ENCODE measurements around the gene RND3. TPM values are rescaled to one million over a fixed set of nuclear protein-coding genes. Genes with fewer than 3 reads are reported as not detected.

RND3 gene
- total and polyA plus RNA-seq, 9 of the 15 experiments (the other 6 are each of a cell fraction or from before 2014, with no cell fraction given) = 0.22 to 0.64 (median 0.29) TPM; not detected in 4

DNA sequence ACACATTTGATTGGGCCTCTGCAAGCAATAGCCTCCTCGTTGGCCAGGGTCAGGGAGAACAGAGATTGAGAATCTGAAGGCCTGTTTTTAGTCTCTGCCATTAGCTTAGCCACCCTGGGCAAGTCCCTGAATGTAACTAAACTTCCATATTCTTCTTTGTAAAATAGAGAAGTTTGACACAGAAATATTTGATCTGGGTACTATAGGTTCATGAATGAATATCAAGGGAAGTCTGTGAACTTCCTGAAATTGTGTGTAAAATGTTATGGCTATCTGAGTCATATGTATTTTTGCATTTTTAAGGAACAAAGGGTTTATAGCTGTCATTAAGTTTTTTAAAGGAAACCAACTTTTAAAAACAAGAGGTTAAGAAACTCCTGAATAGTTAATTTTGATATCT lies 23.2 kb downstream of the RND3 start:
- H3K36me3 ChIP-seq (ENCODE audit: control insufficient read depth, insufficient read depth, low read length) = no peaks in the 10 kb centered on the region
- no peak overlapping the region for H3K4me3 ChIP-seq
- H4K20me1 ChIP-seq (replicated peaks; ENCODE audit: control insufficient read depth, insufficient read depth, low read length) = no peaks in the 10 kb centered on the region
- no peak for TF ChIP-seq RB1 (IDR thresholded peaks at IDR 0.05; ENCODE audit: low read depth)
- TF ChIP-seq, protein P1, sequence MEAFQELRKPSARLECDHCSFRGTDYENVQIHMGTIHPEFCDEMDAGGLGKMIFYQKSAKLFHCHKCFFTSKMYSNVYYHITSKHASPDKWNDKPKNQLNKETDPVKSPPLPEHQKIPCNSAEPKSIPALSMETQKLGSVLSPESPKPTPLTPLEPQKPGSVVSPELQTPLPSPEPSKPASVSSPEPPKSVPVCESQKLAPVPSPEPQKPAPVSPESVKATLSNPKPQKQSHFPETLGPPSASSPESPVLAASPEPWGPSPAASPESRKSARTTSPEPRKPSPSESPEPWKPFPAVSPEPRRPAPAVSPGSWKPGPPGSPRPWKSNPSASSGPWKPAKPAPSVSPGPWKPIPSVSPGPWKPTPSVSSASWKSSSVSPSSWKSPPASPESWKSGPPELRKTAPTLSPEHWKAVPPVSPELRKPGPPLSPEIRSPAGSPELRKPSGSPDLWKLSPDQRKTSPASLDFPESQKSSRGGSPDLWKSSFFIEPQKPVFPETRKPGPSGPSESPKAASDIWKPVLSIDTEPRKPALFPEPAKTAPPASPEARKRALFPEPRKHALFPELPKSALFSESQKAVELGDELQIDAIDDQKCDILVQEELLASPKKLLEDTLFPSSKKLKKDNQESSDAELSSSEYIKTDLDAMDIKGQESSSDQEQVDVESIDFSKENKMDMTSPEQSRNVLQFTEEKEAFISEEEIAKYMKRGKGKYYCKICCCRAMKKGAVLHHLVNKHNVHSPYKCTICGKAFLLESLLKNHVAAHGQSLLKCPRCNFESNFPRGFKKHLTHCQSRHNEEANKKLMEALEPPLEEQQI (IDR thresholded peaks at IDR 0.05) = no peak
- TF ChIP-seq BACH1 (tag; IDR thresholded peaks at IDR 0.05) = no peak
- TF ChIP-seq ZNF140 (CRISPR knock-in tag; IDR thresholded peaks at IDR 0.05) = no peak
- TF ChIP-seq, protein P2, sequence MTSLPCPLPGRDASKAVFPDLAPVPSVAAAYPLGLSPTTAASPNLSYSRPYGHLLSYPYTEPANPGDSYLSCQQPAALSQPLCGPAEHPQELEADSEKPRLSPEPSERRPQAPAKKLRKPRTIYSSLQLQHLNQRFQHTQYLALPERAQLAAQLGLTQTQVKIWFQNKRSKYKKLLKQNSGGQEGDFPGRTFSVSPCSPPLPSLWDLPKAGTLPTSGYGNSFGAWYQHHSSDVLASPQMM (CRISPR knock-in tag; IDR thresholded peaks at IDR 0.05) = no peak
- TF ChIP-seq NCOR1 (IDR thresholded peaks at IDR 0.05) = no peak
- TF ChIP-seq, protein P3, sequence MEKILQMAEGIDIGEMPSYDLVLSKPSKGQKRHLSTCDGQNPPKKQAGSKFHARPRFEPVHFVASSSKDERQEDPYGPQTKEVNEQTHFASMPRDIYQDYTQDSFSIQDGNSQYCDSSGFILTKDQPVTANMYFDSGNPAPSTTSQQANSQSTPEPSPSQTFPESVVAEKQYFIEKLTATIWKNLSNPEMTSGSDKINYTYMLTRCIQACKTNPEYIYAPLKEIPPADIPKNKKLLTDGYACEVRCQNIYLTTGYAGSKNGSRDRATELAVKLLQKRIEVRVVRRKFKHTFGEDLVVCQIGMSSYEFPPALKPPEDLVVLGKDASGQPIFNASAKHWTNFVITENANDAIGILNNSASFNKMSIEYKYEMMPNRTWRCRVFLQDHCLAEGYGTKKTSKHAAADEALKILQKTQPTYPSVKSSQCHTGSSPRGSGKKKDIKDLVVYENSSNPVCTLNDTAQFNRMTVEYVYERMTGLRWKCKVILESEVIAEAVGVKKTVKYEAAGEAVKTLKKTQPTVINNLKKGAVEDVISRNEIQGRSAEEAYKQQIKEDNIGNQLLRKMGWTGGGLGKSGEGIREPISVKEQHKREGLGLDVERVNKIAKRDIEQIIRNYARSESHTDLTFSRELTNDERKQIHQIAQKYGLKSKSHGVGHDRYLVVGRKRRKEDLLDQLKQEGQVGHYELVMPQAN (IDR thresholded peaks at IDR 0.05; ENCODE audit: borderline replicate concordance) = no peak
- no peak for TF ChIP-seq SLC30A9 (CRISPR knock-in tag; IDR thresholded peaks at IDR 0.05)
- no peak for TF ChIP-seq RBM34 (IDR thresholded peaks at IDR 0.05; ENCODE audit: borderline replicate concordance, insufficient read depth, low read length)
- TF ChIP-seq RAD21 (CRISPR knock-in tag; conservative IDR thresholded peaks at IDR 0.05 in 1 of 2, IDR thresholded peaks at IDR 0.05 in 1 of 2) = no peak
- POLR2A ChIA-PET = no interaction called here
- FAIRE-seq (no peak), DNase-seq (ENCODE audit: extremely low read depth in 1 of 4, low spot score in 3 of 4) (no peak), ATAC-seq (no peak)
- CTCF ChIA-PET (ENCODE audit: low intra/inter-chr PET ratio) = no interaction called here
- no peak overlapping the region for H3K4me2 ChIP-seq (ENCODE audit: insufficient read depth, low read length)
- H3K4me1 ChIP-seq (replicated peaks in 1 of 2; ENCODE audit: control insufficient read depth in 2 of 2, insufficient read depth in 2 of 2, low read length in 2 of 2) = no peaks in the 10 kb centered on the region
- WGBS (ENCODE audit: insufficient coverage, low coverage, missing lambda C conversion rate) = 4% methylated on average over 1 of the region's 1 CpG
- no peak overlapping the region for H3K9ac ChIP-seq (ENCODE audit: insufficient read depth in 1 of 2, low read depth in 2 of 2, low read length in 2 of 2)
- H3K9me3 ChIP-seq (replicated peaks; ENCODE audit: control insufficient read depth, insufficient read depth, low read depth, low read length) = peaks cover 2% of the 10 kb centered on the region; the same call in 1 of the 2 replicates
- H3K27me3 ChIP-seq (ENCODE audit: control insufficient read depth in 2 of 2, insufficient read depth in 2 of 2, low read length in 2 of 2) = no peaks in the 10 kb centered on the region
- no peaks in the 10 kb centered on the region for H3K9me1 ChIP-seq (ENCODE audit: control insufficient read depth, insufficient read depth, low read length)
- H3K27ac ChIP-seq (ENCODE audit: extremely low read depth, low read depth, low read length) = no peak overlapping the region
- intact Hi-C loops (cut with micrococcal nuclease) (no loop called here), in situ Hi-C loops (cut with MboI) (no loop called here)
- no TSS peak for BruUV-seq (replicated peaks)
- H2AFZ ChIP-seq (ENCODE audit: low read depth, low read length) = no peak overlapping the region
- H3K79me2 ChIP-seq (ENCODE audit: control insufficient read depth, insufficient read depth, low read length) = no peaks in the 10 kb centered on the region
